Neural cell (in vitro differentiated cells): ENCODE measurements around the gene ANTXR1.

Experiments used
- EZH2 ChIP-seq: fragments of 200-600, 300-800 bp; shearing (Covaris generic), sonication (generic); IDR thresholded peaks from 2 replicates; pipeline ENCODE4 v1.6.1; 2014; ENCODE audit warnings: antibody characterized with exemption, low read length, borderline replicate concordance, mild to moderate bottlenecking; ENCODE audit not compliant: insufficient read depth, poor library complexity, severe bottlenecking
- POLR2AphosphoS5 ChIP-seq: IDR thresholded peaks from 2 replicates; pipeline ENCODE4 v1.6.1; 2012
- TF ChIP-seq, protein P1 (sequence below): fragments of 450-650 bp; IDR thresholded peaks from 2 replicates; pipeline ENCODE4 v1.5.1; 2014; ENCODE audit warnings: antibody characterized with exemption, mild to moderate bottlenecking, moderate library complexity; ENCODE audit not compliant: poor library complexity, severe bottlenecking

DNA sequence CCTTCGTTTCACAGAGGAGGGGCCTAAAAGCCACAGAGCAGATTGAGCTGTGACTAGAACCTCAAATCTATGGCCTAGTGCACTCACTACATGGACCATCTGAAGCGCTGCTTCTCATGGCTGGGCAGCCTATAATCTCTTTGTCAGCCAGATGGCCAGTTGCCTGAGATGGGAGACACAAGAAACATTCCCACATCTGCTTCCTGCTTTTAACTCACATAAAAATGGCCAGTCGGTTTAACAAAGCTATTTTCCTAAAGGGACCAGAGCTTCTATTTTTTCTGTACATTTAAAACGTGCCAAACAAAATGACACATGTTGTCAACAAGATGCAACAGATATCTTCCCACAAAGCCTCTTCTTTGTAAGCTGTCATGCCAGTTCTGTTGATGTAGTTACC lies 200.2 kb downstream of the ANTXR1 start:
- TF ChIP-seq, protein P1, sequence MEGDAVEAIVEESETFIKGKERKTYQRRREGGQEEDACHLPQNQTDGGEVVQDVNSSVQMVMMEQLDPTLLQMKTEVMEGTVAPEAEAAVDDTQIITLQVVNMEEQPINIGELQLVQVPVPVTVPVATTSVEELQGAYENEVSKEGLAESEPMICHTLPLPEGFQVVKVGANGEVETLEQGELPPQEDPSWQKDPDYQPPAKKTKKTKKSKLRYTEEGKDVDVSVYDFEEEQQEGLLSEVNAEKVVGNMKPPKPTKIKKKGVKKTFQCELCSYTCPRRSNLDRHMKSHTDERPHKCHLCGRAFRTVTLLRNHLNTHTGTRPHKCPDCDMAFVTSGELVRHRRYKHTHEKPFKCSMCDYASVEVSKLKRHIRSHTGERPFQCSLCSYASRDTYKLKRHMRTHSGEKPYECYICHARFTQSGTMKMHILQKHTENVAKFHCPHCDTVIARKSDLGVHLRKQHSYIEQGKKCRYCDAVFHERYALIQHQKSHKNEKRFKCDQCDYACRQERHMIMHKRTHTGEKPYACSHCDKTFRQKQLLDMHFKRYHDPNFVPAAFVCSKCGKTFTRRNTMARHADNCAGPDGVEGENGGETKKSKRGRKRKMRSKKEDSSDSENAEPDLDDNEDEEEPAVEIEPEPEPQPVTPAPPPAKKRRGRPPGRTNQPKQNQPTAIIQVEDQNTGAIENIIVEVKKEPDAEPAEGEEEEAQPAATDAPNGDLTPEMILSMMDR = no peak
- TF ChIP-seq POLR2AphosphoS5 = no peak
- no peak for TF ChIP-seq EZH2
